Rectal smooth muscle tissue (tissue), 1 donor: Measurements from ENCODE around the gene CNTN4.

ENCODE experiments used
- H3K27ac ChIP-seq: one replicate; pipeline ENCODE4 v1.7.0; 2013; ENCODE audit warnings: low read depth, low read length, inconsistent platforms
- H3K27me3 ChIP-seq: one replicate; pipeline ENCODE4 v1.7.0; 2013; ENCODE audit warnings: low read length; ENCODE audit not compliant: control insufficient read depth, insufficient read depth
- H3K36me3 ChIP-seq: one replicate; pipeline ENCODE4 v1.7.0; 2013; ENCODE audit warnings: low read length; ENCODE audit not compliant: control insufficient read depth, insufficient read depth
- H3K4me1 ChIP-seq: one replicate; pipeline ENCODE4 v1.7.0; 2013; ENCODE audit warnings: low read length; ENCODE audit not compliant: control insufficient read depth, insufficient read depth
- H3K4me3 ChIP-seq: one replicate; pipeline ENCODE4 v1.7.0; 2013; ENCODE audit warnings: low read length
- H3K9ac ChIP-seq: one replicate; pipeline ENCODE4 v1.7.0; 2013; ENCODE audit warnings: low read length

Gene CNTN4

DNA sequence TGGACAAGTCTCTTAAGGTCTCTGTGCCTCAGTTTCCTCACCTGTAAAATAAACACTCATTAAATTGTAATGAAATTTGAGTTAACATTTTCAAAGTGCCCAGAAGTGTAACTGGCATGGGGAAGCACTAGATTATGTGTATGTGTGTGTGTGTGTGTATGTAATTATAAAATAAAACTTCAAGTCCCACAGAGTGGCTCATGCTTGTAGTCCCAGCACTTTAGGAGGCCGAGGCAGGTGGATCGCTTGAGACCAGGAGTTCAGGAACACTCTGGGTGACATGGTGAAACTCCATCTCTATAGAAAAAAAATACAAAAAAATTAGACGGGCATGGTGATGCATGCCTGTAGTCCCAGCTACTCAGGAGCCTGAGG is 608.2 kb downstream of the CNTN4 start:
- H3K9ac ChIP-seq, result no peak overlapping the region
- H3K36me3 ChIP-seq, result no peaks in the 10 kb centered on the region
- no peaks in the 10 kb centered on the region for H3K4me1 ChIP-seq
- H3K27me3 ChIP-seq, result no peaks in the 10 kb centered on the region
- H3K4me3 ChIP-seq, result no peak overlapping the region
- no peak overlapping the region for H3K27ac ChIP-seq

GRCh38 chr3:2711081-2711480 is 612.4 kb downstream of the CNTN4 start:
- H3K27ac ChIP-seq, result no peak overlapping the region
- no peak overlapping the region for H3K4me3 ChIP-seq
- H3K4me1 ChIP-seq, result no peaks in the 10 kb centered on the region
- H3K27me3 ChIP-seq, result no peaks in the 10 kb centered on the region
- H3K9ac ChIP-seq, result no peak overlapping the region
- H3K36me3 ChIP-seq, result no peaks in the 10 kb centered on the region

- Histone ChIP-seq H3K36me3 (no peaks in the 10 kb centered on the region), H3K27me3 (no peaks in the 10 kb centered on the region), H3K27ac (no peak overlapping the region), H3K4me1 (no peaks in the 10 kb centered on the region), H3K9ac (no peak overlapping the region), H3K4me3 (no peak overlapping the region)
These were observed 615.3 kb downstream of the CNTN4 start for GRCh38 chr3:2713923-2714322.

- Histone ChIP-seq H3K27me3 (no peaks in the 10 kb centered on the region), H3K36me3 (no peaks in the 10 kb centered on the region), H3K4me1 (no peaks in the 10 kb centered on the region)
These were observed 616.2 kb downstream of the CNTN4 start for GRCh38 chr3:2714834-2715233.

DNA sequence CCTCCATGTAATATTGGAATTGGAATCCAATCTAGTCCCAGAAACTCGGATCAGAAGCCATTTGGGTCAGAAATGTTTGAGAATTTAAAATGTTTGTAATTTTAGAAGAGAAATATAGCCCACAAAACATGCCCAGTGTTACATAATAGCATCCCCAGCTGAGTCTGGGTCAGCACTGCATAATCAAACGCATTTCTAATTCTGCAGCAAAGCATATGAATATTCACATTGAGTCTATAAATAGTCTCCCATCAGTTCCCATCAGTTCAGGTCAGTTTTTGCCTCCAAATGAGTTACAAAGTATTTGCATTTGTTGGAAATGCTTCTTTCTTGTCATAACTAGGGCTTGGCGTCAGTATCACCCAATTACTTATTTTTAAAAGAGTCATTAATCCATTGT is 628.4 kb downstream of the CNTN4 start:
- no peaks in the 10 kb centered on the region for H3K4me1 ChIP-seq

More at GRCh38 chr3:2714834-2715233, 616.2 kb downstream of the CNTN4 start:
- no peak overlapping the region for H3K4me3 ChIP-seq
- H3K9ac ChIP-seq, result no peak overlapping the region
- no peak overlapping the region for H3K27ac ChIP-seq

DNA sequence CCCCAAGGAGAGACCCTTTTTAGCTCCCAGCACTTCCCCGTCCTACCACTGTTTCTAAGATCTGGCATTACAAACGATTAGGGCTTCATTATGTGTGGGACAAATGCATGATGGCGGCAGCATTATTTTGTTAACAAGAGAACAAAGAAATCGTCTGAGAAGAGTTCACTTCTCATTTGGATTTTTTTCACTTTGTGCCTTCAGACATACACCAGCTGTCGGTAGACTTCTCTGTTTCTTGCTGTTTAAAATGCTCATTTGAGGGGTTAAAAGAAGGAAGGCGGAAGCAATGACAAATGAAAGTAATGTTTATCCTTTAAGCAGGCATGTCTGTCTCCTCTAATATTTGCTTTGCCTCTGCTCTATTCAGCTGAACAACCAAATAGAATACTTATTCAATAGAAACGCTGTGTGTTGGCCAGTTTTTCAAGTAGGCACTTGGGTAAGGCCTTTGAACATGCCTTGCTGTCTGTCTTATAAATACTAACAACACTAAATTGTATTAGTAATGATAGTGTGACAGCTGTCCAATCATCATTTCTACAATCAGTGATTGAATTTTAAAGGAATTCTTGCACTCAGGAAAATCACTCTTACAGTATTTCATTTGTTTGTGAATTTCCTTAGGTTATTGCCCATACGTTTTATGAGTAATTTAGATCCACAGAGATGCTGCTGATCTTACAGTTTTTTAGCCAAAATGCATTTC is 629.1 kb downstream of the CNTN4 start:
- H3K36me3 ChIP-seq, result no peaks in the 10 kb centered on the region
- no peaks in the 10 kb centered on the region for H3K27me3 ChIP-seq
- no peaks in the 10 kb centered on the region for H3K4me1 ChIP-seq
- no peak overlapping the region for H3K9ac ChIP-seq
- no peak overlapping the region for H3K27ac ChIP-seq
- H3K4me3 ChIP-seq, result no peak overlapping the region

More for the DNA sequence above, 628.4 kb downstream of the CNTN4 start:
- Histone ChIP-seq H3K27me3 (no peaks in the 10 kb centered on the region), H3K4me3 (no peak overlapping the region), H3K27ac (no peak overlapping the region), H3K36me3 (no peaks in the 10 kb centered on the region), H3K9ac (no peak overlapping the region)

- no peak overlapping the region for H3K4me3 ChIP-seq
- no peak overlapping the region for H3K27ac ChIP-seq
- H3K4me1 ChIP-seq, result no peaks in the 10 kb centered on the region
- no peak overlapping the region for H3K9ac ChIP-seq
- H3K27me3 ChIP-seq, result no peaks in the 10 kb centered on the region
- no peaks in the 10 kb centered on the region for H3K36me3 ChIP-seq
These were observed 633.2 kb downstream of the CNTN4 start for GRCh38 chr3:2731843-2732242.

DNA sequence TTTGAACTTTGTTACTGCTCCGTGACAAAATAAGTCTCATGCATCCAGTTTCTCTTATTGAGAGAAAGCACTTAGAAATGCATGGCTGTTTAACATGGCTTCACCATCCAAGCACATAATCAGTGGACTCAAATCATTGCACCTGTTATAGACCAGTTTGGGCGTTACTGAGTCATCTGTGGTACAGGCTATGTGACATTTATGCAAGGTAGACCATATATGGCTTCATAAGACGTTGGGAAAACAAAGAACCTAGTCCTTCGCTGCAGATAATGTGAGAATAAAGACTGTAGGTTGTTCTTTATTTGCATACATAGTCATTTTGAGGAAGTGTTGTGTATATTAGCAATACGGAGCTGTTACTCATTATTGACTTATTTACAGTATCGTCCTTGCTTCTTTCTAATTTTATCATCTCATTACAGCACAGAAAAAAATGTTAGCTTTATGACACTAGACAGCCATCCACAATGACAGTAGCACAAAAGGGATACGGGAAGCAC is 636.8 kb downstream of the CNTN4 start:
- Histone ChIP-seq H3K4me1 (no peaks in the 10 kb centered on the region), H3K27me3 (no peaks in the 10 kb centered on the region), H3K4me3 (no peak overlapping the region), H3K9ac (no peak overlapping the region), H3K36me3 (no peaks in the 10 kb centered on the region), H3K27ac (no peak overlapping the region)

GRCh38 chr3:2741516-2741915 is 642.9 kb downstream of the CNTN4 start:
- H3K9ac ChIP-seq, result no peak overlapping the region
- H3K27me3 ChIP-seq, result no peaks in the 10 kb centered on the region
- H3K36me3 ChIP-seq, result no peaks in the 10 kb centered on the region
- no peak overlapping the region for H3K27ac ChIP-seq
- no peaks in the 10 kb centered on the region for H3K4me1 ChIP-seq
- no peak overlapping the region for H3K4me3 ChIP-seq

- Histone ChIP-seq H3K36me3 (no peaks in the 10 kb centered on the region), H3K4me3 (no peak overlapping the region), H3K27ac (no peak overlapping the region), H3K27me3 (no peaks in the 10 kb centered on the region), H3K9ac (no peak overlapping the region), H3K4me1 (no peaks in the 10 kb centered on the region)
These were observed 666.4 kb downstream of the CNTN4 start for GRCh38 chr3:2765002-2765579.

DNA sequence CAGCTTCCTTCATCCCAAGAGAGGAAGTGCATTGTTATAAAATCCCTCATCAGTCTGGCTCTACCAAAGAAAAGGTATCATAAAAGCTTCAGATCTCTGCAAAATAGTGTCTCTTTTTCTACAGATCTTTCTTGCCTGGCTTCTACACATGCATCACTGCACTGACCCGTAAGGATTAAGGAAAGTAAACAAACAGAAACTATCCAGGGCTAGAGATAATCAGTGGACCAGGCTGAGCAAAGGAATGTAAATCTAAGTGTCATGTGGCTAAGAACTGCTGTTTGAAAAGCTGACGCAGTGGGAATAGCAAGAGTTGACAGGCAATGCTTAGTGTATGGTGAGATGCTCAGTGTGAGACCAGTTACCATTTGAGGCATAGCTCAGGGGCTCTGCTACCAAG is 671.8 kb downstream of the CNTN4 start:
- H3K9ac ChIP-seq, result no peak overlapping the region
- H3K27ac ChIP-seq, result no peak overlapping the region
- no peaks in the 10 kb centered on the region for H3K27me3 ChIP-seq
- H3K36me3 ChIP-seq, result no peaks in the 10 kb centered on the region
- H3K4me1 ChIP-seq, result no peaks in the 10 kb centered on the region
- H3K4me3 ChIP-seq, result no peak overlapping the region

GRCh38 chr3:2771193-2771592 is 672.5 kb downstream of the CNTN4 start:
- H3K4me3 ChIP-seq, result no peak overlapping the region
- H3K27me3 ChIP-seq, result no peaks in the 10 kb centered on the region
- no peaks in the 10 kb centered on the region for H3K4me1 ChIP-seq
- no peak overlapping the region for H3K9ac ChIP-seq
- no peak overlapping the region for H3K27ac ChIP-seq
- H3K36me3 ChIP-seq, result no peaks in the 10 kb centered on the region

DNA sequence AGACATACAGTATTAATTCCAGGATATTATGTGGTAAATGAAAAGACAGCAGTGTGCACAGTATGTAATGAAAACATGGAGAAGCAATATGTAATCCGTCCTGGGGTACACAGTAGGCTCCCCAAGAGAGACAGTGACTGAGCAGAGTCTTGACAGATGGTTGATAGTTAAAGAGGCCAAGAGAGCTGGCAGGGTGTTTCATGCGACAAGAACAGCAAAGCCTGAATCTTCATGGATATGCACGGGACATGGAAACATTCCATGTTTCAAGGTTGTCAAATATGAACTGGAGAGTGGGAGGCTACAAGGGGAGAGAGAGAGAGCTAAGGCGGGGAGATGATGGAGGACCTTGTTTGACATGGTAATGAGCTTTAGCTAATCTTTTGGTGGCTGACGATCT is 673.1 kb downstream of the CNTN4 start:
- Histone ChIP-seq H3K9ac (no peak overlapping the region), H3K4me1 (no peaks in the 10 kb centered on the region), H3K27me3 (no peaks in the 10 kb centered on the region), H3K4me3 (no peak overlapping the region), H3K36me3 (no peaks in the 10 kb centered on the region), H3K27ac (no peak overlapping the region)
